Stimulated activated CD4-positive, alpha-beta T cell treated with anti-CD3 and anti-CD28 coated beads, Interleukin-15, amount 100 ng/mL, for 24 hours (primary cell): ENCODE measurements around the gene NHS.

Experiments
- DNase-seq: peaks from one replicate; pipeline ENCODE4 v3.0.0-alpha.2; 2020

NHS gene

GRCh38 chrX:17595456-17596035 lies 220.5 kb downstream of the NHS start:
- no peak for DNase-seq

GRCh38 chrX:17596061-17596460 lies 221.1 kb downstream of the NHS start:
- no peak for DNase-seq

DNA sequence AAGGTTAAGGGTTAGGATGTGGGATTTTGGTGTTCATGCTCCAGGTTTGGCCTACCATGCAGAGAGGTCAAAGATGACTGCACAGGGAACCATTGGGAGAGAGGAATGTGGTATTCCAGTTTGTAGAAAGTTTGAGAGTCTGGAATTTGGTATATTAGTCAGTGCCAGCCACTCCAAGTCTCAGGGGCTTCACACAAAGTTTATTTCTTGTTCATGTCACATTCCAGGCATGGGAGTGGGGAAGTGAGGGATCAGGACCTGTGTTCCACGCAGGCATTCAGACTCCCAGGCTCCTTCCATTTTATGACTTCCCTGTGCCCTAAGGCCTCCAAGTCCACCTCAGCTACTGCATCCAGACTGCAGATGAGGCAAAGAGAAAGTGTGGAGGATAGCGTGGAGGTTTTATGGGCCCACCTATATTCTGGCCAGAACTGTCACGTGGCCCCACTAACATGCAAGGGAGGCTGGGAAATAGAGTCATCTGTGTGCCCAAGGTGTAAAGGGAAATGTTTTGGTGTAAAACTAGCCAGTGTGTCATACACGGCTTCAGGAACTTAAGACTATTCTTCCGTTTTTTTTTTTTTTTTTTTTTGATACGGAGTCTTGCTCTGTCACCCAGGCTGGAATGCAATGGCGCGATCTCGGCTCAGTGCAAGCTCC lies 221.7 kb downstream of the NHS start:
- no peak for DNase-seq

DNA sequence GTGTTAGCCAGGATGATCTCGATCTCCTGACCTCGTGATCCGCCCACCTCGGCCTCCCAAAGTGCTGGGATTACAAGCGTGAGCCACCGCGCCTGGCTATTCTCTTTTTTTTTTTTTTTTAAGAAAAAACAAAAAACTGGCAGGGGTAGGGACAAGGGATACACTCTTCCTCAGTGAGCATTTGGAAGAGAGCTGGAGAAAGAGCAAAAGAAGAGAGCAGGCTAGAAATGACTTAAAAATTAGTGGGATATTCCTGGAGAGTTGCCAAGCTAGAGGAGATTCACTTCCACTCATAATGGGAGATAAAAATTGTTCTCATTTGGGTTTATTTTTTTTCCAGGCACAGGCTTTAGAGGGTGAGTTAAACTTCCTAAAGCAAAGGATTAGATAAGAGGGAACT lies 222.3 kb downstream of the NHS start:
- no peak for DNase-seq

- no peak for DNase-seq
Measured at GRCh38 chrX:17597836-17598439, 222.9 kb downstream of the NHS start.

DNA sequence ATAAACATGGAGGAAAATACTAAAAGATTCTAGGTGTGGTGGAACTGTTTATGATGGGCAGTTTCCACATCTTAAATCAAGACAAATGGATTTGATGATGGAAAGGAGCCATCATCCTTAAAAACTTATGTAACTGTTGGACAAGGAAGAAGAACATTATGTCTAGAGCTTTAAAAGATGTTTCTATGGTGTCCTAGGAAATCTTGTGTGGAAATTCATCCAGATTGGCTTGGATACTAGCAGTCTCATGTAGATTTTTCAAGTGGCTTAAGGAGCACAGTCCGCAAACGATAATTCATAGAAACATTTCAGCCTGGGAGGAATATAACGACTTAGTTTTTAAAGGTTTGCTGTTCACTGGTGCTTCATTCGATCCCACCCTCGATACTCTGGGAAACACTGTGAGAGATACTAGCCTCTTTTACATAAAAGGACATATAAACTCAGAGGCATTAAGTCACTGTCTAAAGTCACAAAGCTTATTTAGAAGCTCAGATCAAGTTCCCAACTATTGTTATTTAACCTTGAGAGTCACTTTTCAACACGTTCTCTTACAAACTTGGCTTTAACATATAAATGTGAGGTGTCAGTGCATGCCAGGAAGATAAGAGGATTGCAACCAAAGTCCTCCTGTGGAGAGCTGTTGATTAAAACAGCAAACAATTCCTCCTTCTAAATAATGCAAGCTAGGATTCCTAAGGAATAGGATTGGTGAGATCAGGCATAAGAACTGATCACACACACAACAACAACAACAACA lies 226.6 kb downstream of the NHS start:
- no peak for DNase-seq

DNA sequence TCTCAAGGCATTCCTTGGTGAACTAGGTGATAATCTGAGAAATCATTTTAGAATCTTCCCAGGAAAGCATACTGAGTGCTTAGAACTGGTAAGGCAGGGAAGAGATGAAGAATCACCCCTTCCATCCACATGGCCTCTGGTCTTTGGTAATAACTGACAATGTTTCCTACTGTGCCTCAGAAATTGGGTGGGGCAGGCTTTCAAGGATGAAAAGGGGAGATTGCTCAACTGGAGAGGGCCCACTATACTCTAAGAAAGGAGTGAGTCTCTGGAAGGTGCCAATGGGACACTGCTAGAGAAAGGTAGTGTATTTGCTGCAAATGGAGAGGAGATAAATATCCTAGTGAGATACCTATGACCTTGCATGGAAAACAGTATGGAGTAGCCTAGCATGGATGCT lies 227.2 kb downstream of the NHS start:
- DNase-seq = no peak

DNA sequence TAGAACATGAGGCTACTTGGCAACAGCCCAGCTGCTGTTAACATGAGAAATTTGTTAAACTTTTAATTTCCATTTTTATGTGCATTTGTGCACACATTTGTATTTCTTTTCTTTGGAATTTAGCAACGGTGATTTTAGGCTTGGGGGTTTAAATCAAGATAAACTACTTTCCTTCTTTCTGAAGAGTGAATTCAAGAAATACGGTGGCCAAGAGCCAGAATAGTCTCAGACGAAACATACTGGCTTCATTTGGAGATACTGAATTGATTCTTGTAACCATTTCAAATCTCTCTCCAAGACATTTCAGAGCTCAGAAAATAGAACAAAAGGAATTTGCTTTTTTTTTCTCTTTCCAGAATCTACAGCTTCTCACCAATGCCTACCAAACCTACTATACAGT lies 228.2 kb downstream of the NHS start:
- DNase-seq = no peak

GRCh38 chrX:17605676-17606075 lies 230.7 kb downstream of the NHS start:
- no peak for DNase-seq

- DNase-seq = no peak
Measured at GRCh38 chrX:17606231-17606630, 231.2 kb downstream of the NHS start.

- DNase-seq = no peak
Measured at GRCh38 chrX:17608888-17609287, 233.9 kb downstream of the NHS start.

- DNase-seq = no peak
Measured at GRCh38 chrX:17610788-17611187, 235.8 kb downstream of the NHS start.

GRCh38 chrX:17613979-17614588 lies 239.1 kb downstream of the NHS start:
- DNase-seq = peak; percentile 1

DNA sequence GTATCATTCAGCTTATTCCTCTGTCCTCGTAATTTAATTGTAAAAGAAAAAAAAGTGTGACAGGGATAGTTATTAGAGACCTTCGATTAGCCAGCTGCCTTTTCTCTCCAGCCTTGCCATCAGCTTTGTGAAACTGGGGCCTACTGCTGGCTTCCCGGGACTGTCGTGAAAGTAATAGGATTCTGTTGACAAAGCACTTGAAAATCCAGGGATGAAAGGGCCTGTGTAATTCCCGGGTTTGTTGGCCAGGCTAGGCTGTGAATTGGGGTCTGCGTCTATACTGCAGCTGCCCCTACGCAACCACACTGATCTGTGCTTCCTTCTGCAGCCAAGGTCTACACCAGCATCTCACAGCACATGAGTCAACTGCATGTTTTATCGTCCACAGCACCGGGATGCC lies 241.9 kb downstream of the NHS start:
- no peak for DNase-seq

DNA sequence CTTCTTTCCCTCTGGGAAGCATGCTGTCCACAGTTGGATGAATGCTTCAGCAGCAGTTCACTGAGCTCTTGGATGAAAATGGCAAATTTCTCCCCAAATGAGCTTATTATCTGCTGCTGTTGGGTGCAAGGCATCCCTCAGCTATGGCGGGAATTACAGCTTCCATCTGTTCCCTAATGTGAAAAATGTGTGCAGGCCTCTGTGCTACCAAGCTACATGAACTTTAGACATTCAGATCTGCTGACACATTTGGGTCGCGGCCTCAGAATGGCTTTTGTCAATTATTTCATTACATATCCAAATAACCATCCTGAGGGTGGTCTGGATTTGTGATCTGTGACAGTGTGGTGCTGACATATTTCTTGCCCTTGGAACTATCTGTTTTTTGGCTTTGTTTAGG lies 242.8 kb downstream of the NHS start:
- no peak for DNase-seq

- no peak for DNase-seq
Measured at GRCh38 chrX:17621566-17622270, 246.7 kb downstream of the NHS start.

- DNase-seq = no peak
Measured at GRCh38 chrX:17622331-17622730, 247.3 kb downstream of the NHS start.

GRCh38 chrX:17623750-17624149 lies 248.8 kb downstream of the NHS start:
- DNase-seq = no peak

GRCh38 chrX:17627026-17627425 lies 252.0 kb downstream of the NHS start:
- DNase-seq = no peak

GRCh38 chrX:17628976-17629375 lies 254.0 kb downstream of the NHS start:
- DNase-seq = no peak

DNA sequence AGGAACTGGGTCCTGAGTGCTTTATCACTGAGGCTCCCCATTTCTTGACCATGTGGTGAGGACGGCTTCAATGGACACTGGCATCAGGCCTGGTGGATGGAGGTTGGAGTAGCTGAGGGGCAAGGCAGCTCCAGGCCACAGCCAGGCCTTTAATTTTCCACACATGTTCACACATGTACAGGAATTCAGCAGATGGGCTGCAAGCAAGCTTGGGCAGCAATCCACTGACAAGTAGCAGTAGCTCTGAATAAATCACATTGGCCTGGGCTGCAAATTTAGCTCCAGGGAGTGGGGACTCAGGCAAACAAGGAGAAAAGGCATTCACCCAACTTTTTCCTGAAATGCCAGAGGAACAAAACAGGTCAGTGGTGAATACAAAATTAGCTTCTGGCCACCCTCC lies 254.5 kb downstream of the NHS start:
- DNase-seq = no peak

DNA sequence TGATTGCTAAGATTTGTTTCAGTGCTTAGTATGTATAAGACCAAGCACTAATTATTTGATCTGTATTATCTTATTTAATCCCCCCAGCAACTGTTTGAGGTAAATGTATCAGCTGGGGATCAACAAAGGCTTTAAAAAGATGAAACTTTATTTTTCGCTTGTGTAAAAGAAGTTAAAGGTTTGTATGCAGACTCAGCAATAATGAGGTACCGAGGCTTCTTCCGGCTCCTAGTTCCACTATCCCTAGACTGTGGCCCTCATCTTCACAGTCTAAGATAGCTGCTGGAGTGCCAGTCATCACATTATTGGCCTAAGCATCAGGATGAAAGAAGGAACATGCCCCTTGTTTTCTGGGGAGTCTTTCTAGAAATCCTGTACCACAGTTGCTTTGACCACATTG lies 256.6 kb downstream of the NHS start:
- DNase-seq = no peak

DNA sequence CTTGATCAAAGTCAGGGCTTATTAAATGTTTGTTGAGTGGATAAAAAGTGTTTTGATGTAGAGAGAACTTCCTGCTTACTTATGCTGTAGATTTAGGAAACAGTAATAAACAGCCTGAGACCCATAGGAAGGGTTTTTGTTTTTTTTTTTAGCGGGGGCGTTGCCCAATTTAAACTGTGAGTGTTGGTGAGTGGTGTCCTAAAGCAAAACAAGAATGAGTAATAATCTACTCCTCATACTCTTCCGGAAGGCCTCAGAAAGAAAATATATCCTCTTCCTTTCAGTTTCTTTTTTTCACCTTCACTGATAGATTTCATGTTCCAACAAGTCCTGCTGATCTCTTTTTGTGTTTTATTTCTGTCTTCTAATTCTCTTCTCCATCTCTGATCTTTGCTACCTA lies 257.9 kb downstream of the NHS start:
- DNase-seq = no peak
